Skin epidermis (tissue), 12 donors: ENCODE measurements around the gene CHID1.

Experiments
- H3K27ac ChIP-seq, 21 experiments: fragments of 200-600 bp; sonication (generic) in 11 of 21; one replicate each; pipeline ENCODE4 v1.5.0; 2020; ENCODE audit warnings: mild to moderate bottlenecking in 3 of 21, inconsistent platforms in 2 of 21, moderate library complexity in 2 of 21
- H3K4me3 ChIP-seq, 7 experiments: fragments of 200-600 bp; sonication (generic) in 2 of 7; one replicate each; pipeline ENCODE4 v1.5.0; 2020; ENCODE audit warnings: inconsistent platforms in 2 of 7, mild to moderate bottlenecking in 2 of 7, moderate library complexity in 1 of 7

The CHID1 gene

GRCh38 chr11:842370-843002, 68.1 kb downstream of the CHID1 start, which contains the start of the genes POLR2L and TSPAN4:
TSS of gene POLR2L (minus strand) at chr11:842529. CDS start at chr11:842508, 21 bp downstream.
TSS of gene TSPAN4 (plus strand) at chr11:842852. CDS start at chr11:850305, 7,453 bp downstream.
- peak within 1 kb of the TSS; percentile 91 to 100 (median 98) for H3K27ac ChIP-seq
- peak within 1 kb of the TSS; percentile 70 to 99 (median 86) for H3K4me3 ChIP-seq

GRCh38 chr11:841981-842369, 68.6 kb downstream of the CHID1 start:
- peak overlapping the region; percentile 91 to 100 (median 98) for H3K27ac ChIP-seq
- H3K4me3 ChIP-seq, result peak overlapping the region; percentile 70 to 99 (median 86)

GRCh38 chr11:839875-840617, 70.6 kb downstream of the CHID1 start:
- Histone ChIP-seq H3K4me3 (peak overlapping the region in 1 of 7 experiments; percentile 3), H3K27ac (peak overlapping the region in 4 of 21 experiments; percentile 3 to 24 (median 8))

GRCh38 chr11:839280-839623, 71.4 kb downstream of the CHID1 start:
- Histone ChIP-seq H3K4me3 (no peak overlapping the region), H3K27ac (peak overlapping the region in 3 of 21 experiments; percentile 1 to 41 (median 8))

- Histone ChIP-seq H3K4me3 (no peak overlapping the region), H3K27ac (peak overlapping the region in 5 of 21 experiments; percentile 0 to 41 (median 8))
These were observed 72.0 kb downstream of the CHID1 start for GRCh38 chr11:838441-839279.

GRCh38 chr11:837990-838307, 72.7 kb downstream of the CHID1 start:
- Histone ChIP-seq H3K27ac (peak overlapping the region in 1 of 21 experiments; percentile 0), H3K4me3 (no peak overlapping the region)

GRCh38 chr11:837189-837989, 73.2 kb downstream of the CHID1 start:
- Histone ChIP-seq H3K27ac (no peak overlapping the region), H3K4me3 (no peak overlapping the region)

GRCh38 chr11:836700-837099, 73.9 kb downstream of the CHID1 start:
- no peak overlapping the region for H3K27ac ChIP-seq

GRCh38 chr11:836274-836673, 74.3 kb downstream of the CHID1 start:
- Histone ChIP-seq H3K4me3 (no peak overlapping the region), H3K27ac (no peak overlapping the region)

More at GRCh38 chr11:836700-837099, 73.9 kb downstream of the CHID1 start:
- no peak overlapping the region for H3K4me3 ChIP-seq

- H3K4me3 ChIP-seq, result peak overlapping the region in 5 of 7 experiments; percentile 59 to 77 (median 71)
These were observed 76.0 kb downstream of the CHID1 start for GRCh38 chr11:834371-835316.

GRCh38 chr11:833849-834311, 76.7 kb downstream of the CHID1 start:
- Histone ChIP-seq H3K4me3 (peak overlapping the region; percentile 59 to 77 (median 71)), H3K27ac (peak overlapping the region in 20 of 21 experiments; percentile 65 to 93 (median 88))

More at GRCh38 chr11:834371-835316, 76.0 kb downstream of the CHID1 start:
- peak overlapping the region in 20 of 21 experiments; percentile 12 to 93 (median 84) for H3K27ac ChIP-seq

GRCh38 chr11:833114-833791, 77.4 kb downstream of the CHID1 start:
- peak overlapping the region; percentile 65 to 93 (median 88) for H3K27ac ChIP-seq
- peak overlapping the region; percentile 59 to 77 (median 71) for H3K4me3 ChIP-seq

- Histone ChIP-seq H3K27ac (peak within 1 kb of the TSS; percentile 65 to 93 (median 88)), H3K4me3 (peak within 1 kb of the TSS; percentile 59 to 77 (median 71))
These were observed 78.0 kb downstream of the CHID1 start, which contains the start of gene CD151 for GRCh38 chr11:832529-833113. TSS of gene CD151 (plus strand) at chr11:832952. CDS start at chr11:836070, 3,118 bp downstream.

- peak overlapping the region in 18 of 21 experiments; percentile 7 to 93 (median 87) for H3K27ac ChIP-seq
- peak overlapping the region; percentile 19 to 77 (median 70) for H3K4me3 ChIP-seq
These were observed 78.6 kb downstream of the CHID1 start for GRCh38 chr11:831961-832528.

- Histone ChIP-seq H3K27ac (no peak overlapping the region), H3K4me3 (peak overlapping the region in 5 of 7 experiments; percentile 4 to 35 (median 29))
These were observed 79.3 kb downstream of the CHID1 start for GRCh38 chr11:831118-831864.
